GM12878 (cell line): ENCODE data around the gene SRRM5. TPM values are rescaled to one million over a fixed set of nuclear protein-coding genes. Genes with fewer than 3 reads are reported as not detected.

Experiments
- ATAC-seq: fragments of 200-7000 bp; cut with Tn5 transposase; 3 replicates; pipeline ENCODE4 v1.9.1; 2020; ENCODE audit warnings: mild to moderate bottlenecking, moderate library complexity
- BruUV-seq: library from RNA; stranded (reverse); fragments of 400-500 nt; replicated peaks from 2 replicates; lab custom pipeline; 2021; lab: Mats Ljungman, UMichigan
- CTCF ChIA-PET: fragments of 300-600 bp; sonication (Branson Sonifier 250); formaldehyde crosslinking; extraction: SDS; loops from one replicate; lab custom pipeline; 2021; ENCODE audit warnings: inconsistent platforms; lab: Yijun Ruan, JAX
- POLR2A ChIA-PET: fragments of 350-600 bp; formaldehyde crosslinking; extraction: SDS; loops from one replicate; lab custom pipeline; 2021; ENCODE audit warnings: inconsistent platforms; lab: Charles Lee
- RAD21 ChIA-PET: fragments of 300-600 bp; sonication (Branson Sonifier 250); formaldehyde crosslinking; loops from one replicate; lab custom pipeline; 2023; ENCODE audit warnings: antibody characterized with exemption; ENCODE audit not compliant: unreplicated experiment; lab: Charles Lee
- SMC1A ChIA-PET: fragments of 300-600 bp; sonication (Branson Sonifier 250); formaldehyde crosslinking; loops from one replicate; lab custom pipeline; 2023; ENCODE audit not compliant: unreplicated experiment, uncharacterized antibody; lab: Charles Lee
- DNase-seq: peaks from one replicate; pipeline ENCODE4 v3.0.0-alpha.2; 2011; ENCODE audit warnings: low read depth, low spot score
- FAIRE-seq: peaks from 3 replicates; lab custom pipeline; 2011; peaks lifted over from hg19 to GRCh38; lab: Jason Lieb, UNC
- H2AFZ ChIP-seq: 2 replicates; pipeline ENCODE4 v1.6.0; 2011; ENCODE audit warnings: low read depth, low read length, control low read depth; ENCODE audit not compliant: control insufficient read depth
- H3K27ac ChIP-seq: 2 replicates; pipeline ENCODE4 v1.5.1; 2011; ENCODE audit warnings: control low read depth; ENCODE audit not compliant: control insufficient read depth, insufficient read depth
- H3K27me3 ChIP-seq, 2 experiments: replicated peaks in 1 of 2; 2 replicates each; pipeline versions ENCODE4 v1.6.0 to v1.6.1; 2011; ENCODE audit warnings: low read length in 1 of 2; ENCODE audit not compliant: control insufficient read depth in 2 of 2, insufficient read depth in 2 of 2
- H3K36me3 ChIP-seq, 2 experiments: 2 replicates each; pipeline ENCODE4 v1.5.1; 2011; ENCODE audit warnings: low read length in 1 of 2; ENCODE audit not compliant: control insufficient read depth in 2 of 2, insufficient read depth in 2 of 2
- H3K4me1 ChIP-seq: 2 replicates; pipeline ENCODE4 v1.6.1; 2011; ENCODE audit warnings: mild to moderate bottlenecking, low read length, moderate library complexity, mixed read lengths; ENCODE audit not compliant: control insufficient read depth, insufficient read depth
- H3K4me2 ChIP-seq: 2 replicates; pipeline ENCODE4 v1.6.0; 2011; ENCODE audit warnings: control low read depth; ENCODE audit not compliant: control insufficient read depth, insufficient read depth
- H3K4me3 ChIP-seq: fragments of 200-600 bp; sonication (generic); 2 replicates; pipeline ENCODE4 v1.5.1; 2016
- H3K79me2 ChIP-seq: 2 replicates; pipeline ENCODE4 v1.6.0; 2011; ENCODE audit warnings: low read length; ENCODE audit not compliant: control insufficient read depth, insufficient read depth
- H3K9ac ChIP-seq: 2 replicates; pipeline ENCODE4 v1.8.0; 2011; ENCODE audit warnings: low read length, control low read depth, mixed read lengths; ENCODE audit not compliant: control insufficient read depth, insufficient read depth
- H3K9me3 ChIP-seq: replicated peaks from 3 replicates; pipeline ENCODE4 v1.5.1; 2011; ENCODE audit warnings: mild to moderate bottlenecking, low read length; ENCODE audit not compliant: control insufficient read depth, insufficient read depth
- H4K20me1 ChIP-seq: 2 replicates; pipeline ENCODE4 v1.6.0; 2011; ENCODE audit not compliant: control insufficient read depth, insufficient read depth
- E2F8 ChIP-seq: fragments of 450-650 bp; IDR thresholded peaks from 2 replicates; pipeline ENCODE4 v1.6.1; 2018; ENCODE audit warnings: mild to moderate bottlenecking, low read depth, moderate library complexity; ENCODE audit not compliant: partially characterized antibody
- ELK1 ChIP-seq: IDR thresholded peaks from 2 replicates; pipeline ENCODE4 v1.6.1; 2012; ENCODE audit warnings: low read depth, low read length, improper control_type of control experiment
- EZH2 ChIP-seq: IDR thresholded peaks from 2 replicates; pipeline ENCODE4 v1.6.1; 2012; ENCODE audit warnings: low read depth, mild to moderate bottlenecking, control low read depth, inconsistent platforms, low read length, borderline replicate concordance; ENCODE audit not compliant: control insufficient read depth
- JUND ChIP-seq: IDR thresholded peaks from 2 replicates; pipeline ENCODE4 v1.6.1; 2012; ENCODE audit warnings: low read depth, mild to moderate bottlenecking, low read length, improper control_type of control experiment, moderate library complexity
- MTA2 ChIP-seq: fragments of 450-650 bp; IDR thresholded peaks from 2 replicates; pipeline ENCODE4 v1.6.1; 2016; ENCODE audit warnings: low read depth, mild to moderate bottlenecking, moderate library complexity
- MTA3 ChIP-seq: IDR thresholded peaks from 2 replicates; pipeline ENCODE4 v1.6.1; 2012; ENCODE audit warnings: low read length, inconsistent platforms, borderline replicate concordance
- NFIC ChIP-seq: IDR thresholded peaks from 2 replicates; pipeline ENCODE4 v1.6.1; 2012; ENCODE audit warnings: low read depth, mild to moderate bottlenecking, inconsistent platforms, low read length, moderate library complexity
- NR2F1 ChIP-seq: fragments of 450-650 bp; conservative IDR thresholded peaks from 2 replicates; pipeline ENCODE4 v1.6.1; 2017; ENCODE audit warnings: mild to moderate bottlenecking
- USF1 ChIP-seq: IDR thresholded peaks from 2 replicates; pipeline ENCODE4 v1.6.1; 2011; ENCODE audit warnings: borderline replicate concordance, low read depth, mild to moderate bottlenecking, moderate library complexity, mixed read lengths, low read length; ENCODE audit not compliant: insufficient read depth; ENCODE audit errors: extremely low read length
- WGBS: methylation state at CpG from one replicate; pipeline ENCODE4 v1.1.6; 2016; ENCODE audit warnings: low lambda C conversion rate; ENCODE audit not compliant: insufficient replicate concordance, insufficient coverage; ENCODE audit errors: missing lambda C conversion rate; 5-methylcytosine and 5-hydroxymethylcytosine counted together
- in situ Hi-C: fragments of 300-500 bp; cut with MboI; formaldehyde crosslinking; loops from 9 replicates; pipeline ENCODE4 v1.14.3; 2018; ENCODE audit warnings: mixed read lengths
- intact Hi-C: fragments of 100-400 bp; cut with micrococcal nuclease; formaldehyde crosslinking; loops from one replicate; pipeline ENCODE4 v1.14.2; 2022; ENCODE audit not compliant: unreplicated experiment
- polyA plus RNA-seq, 11 experiments: library from polyadenylated mRNA; depleted of rRNA in 4 of 11; unstranded in 6 of 11; stranded (reverse) in 5 of 11; fragments of >200 nt; fragmentation: Nextera tagmentation in 4 of 11; fragmentation: Illumina TruSeq in 1 of 11; extraction: Ambion mirVana in 4 of 11; extraction: Trizol in 1 of 11; gene quantifications; 1 replicate in 1 of 11; 2 replicates in 10 of 11; pipeline versions ENCODE4 v1.2.1 to v1.2.3, GENCODE V29; 2011 to 2016; ENCODE audit warnings: inconsistent platforms in 2 of 11, missing spikeins in 2 of 11, low read depth in 1 of 11
- total RNA-seq, 4 experiments: library from RNA; depleted of rRNA in 3 of 4; stranded (reverse); fragments of >200 nt in 3 of 4; fragmentation: Illumina TruSeq in 1 of 4; extraction: Trizol in 1 of 4; gene quantifications; 2 replicates each; pipeline versions ENCODE4 v1.2.1 to v1.2.3, GENCODE V29; 2013 to 2021

The SRRM5 gene
- total and polyA plus RNA-seq, 10 of the 15 experiments (the other 5 are each of a cell fraction or from before 2014, with no cell fraction given) = 0.06 to 0.38 (median 0.24) TPM; not detected in 2

- peaks cover 0 to 3% of the 10 kb centered on the region in 2 experiments; a peak in 1 of 4 replicates for H3K36me3 ChIP-seq
- no peak overlapping the region for H3K27ac ChIP-seq
- FAIRE-seq (no peak), DNase-seq (no peak), ATAC-seq (no peak)
- RAD21 ChIA-PET = interaction anchor here (0.7 to 1.6 kb wide), 3 partner anchors 17 to 39 kb away, joined by 3 to 6 read pairs (median 4); partner anchors contain the start of gene ZNF575
- no peaks in the 10 kb centered on the region for H4K20me1 ChIP-seq
- TF ChIP-seq JUND (no peak), NR2F1 (no peak), MTA3 (no peak), MTA2 (no peak), E2F8 (no peak), EZH2 (no peak), ELK1 (no peak), USF1 (no peak), NFIC (no peak)
- H3K4me2 ChIP-seq = no peak overlapping the region
- H3K27me3 ChIP-seq = no peaks in the 10 kb centered on the region
- no peak overlapping the region for H3K4me3 ChIP-seq
- no peak overlapping the region for H2AFZ ChIP-seq
- intact Hi-C loops (no loop called here), in situ Hi-C loops (no loop called here)
- POLR2A ChIA-PET = interaction anchor here (1.1 kb wide), 1 partner anchor 25 kb away, joined by 4 read pairs; the partner anchor contains the start of gene ZNF576
- no peaks in the 10 kb centered on the region for H3K9me3 ChIP-seq
- H3K4me1 ChIP-seq = peaks cover 5% of the 10 kb centered on the region
- BruUV-seq = no TSS peak
- CTCF ChIA-PET = interaction anchor here (1.2 to 9.0 kb wide), 3 partner anchors 12 to 23 kb away, joined by 4 to 99 read pairs (median 17); partner anchors contain the start of genes IRGQ and ZNF576
- SMC1A ChIA-PET = interaction anchor here (1.2 to 2.1 kb wide), 2 partner anchors 17 to 22 kb away, joined by 4 to 7 read pairs; no protein-coding TSS in a partner anchor
- no peak overlapping the region for H3K9ac ChIP-seq
- peaks cover 9% of the 10 kb centered on the region for H3K79me2 ChIP-seq
- WGBS = 99% methylated on average over 3 of the region's 3 CpGs
Measured at GRCh38 chr19:43572171-43572588, 39.7 kb upstream of the SRRM5 start.
